ENCODE measurements around the gene COPS7A.

DNA sequence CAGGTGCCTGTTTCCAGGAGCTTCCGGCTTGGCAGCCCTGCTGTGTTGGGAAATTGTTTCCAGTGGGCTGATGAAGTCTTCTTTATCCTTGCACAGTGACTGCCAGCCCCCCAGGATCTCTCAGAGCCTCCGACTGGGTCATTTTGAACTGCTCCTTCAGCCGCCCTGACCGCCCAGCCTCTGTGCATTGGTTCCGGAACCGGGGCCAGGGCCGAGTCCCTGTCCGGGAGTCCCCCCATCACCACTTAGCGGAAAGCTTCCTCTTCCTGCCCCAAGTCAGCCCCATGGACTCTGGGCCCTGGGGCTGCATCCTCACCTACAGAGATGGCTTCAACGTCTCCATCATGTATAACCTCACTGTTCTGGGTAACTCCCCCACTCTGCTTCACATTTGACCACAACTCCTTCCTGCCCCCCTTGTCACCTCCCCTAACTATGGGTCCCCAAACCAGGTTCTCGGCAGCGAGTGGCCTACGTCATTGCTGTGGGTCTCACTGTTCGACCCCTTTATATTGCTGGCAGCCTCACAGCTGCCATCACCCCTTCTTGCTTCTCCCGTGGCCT, 50.7 kb downstream of the COPS7A start:
- TF ChIP-seq, protein P1, sequence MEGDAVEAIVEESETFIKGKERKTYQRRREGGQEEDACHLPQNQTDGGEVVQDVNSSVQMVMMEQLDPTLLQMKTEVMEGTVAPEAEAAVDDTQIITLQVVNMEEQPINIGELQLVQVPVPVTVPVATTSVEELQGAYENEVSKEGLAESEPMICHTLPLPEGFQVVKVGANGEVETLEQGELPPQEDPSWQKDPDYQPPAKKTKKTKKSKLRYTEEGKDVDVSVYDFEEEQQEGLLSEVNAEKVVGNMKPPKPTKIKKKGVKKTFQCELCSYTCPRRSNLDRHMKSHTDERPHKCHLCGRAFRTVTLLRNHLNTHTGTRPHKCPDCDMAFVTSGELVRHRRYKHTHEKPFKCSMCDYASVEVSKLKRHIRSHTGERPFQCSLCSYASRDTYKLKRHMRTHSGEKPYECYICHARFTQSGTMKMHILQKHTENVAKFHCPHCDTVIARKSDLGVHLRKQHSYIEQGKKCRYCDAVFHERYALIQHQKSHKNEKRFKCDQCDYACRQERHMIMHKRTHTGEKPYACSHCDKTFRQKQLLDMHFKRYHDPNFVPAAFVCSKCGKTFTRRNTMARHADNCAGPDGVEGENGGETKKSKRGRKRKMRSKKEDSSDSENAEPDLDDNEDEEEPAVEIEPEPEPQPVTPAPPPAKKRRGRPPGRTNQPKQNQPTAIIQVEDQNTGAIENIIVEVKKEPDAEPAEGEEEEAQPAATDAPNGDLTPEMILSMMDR (IDR thresholded peaks at IDR 0.05), result no peak
- TF ChIP-seq EP300 (IDR thresholded peaks at IDR 0.05), result no peak
